Measurements from ENCODE around the gene UBN1. TPM values are rescaled to one million over a fixed set of nuclear protein-coding genes. Genes with fewer than 3 reads are reported as not detected.

The UBN1 gene
- total and polyA plus RNA-seq, 3 donors from 2014 or later: 88.1 to 115 (median 98.2) TPM

- WGBS, 2 donors: 79% methylated on average over 16 of the region's 16 CpGs
- Histone ChIP-seq H3K4me3 (no peak overlapping the region), H3K4me1 (no peaks in the 10 kb centered on the region), H3K27ac (no peak overlapping the region), H3K27me3 (no peaks in the 10 kb centered on the region), H3K36me3 (ENCODE audit: low read depth, missing control alignments) (no peaks in the 10 kb centered on the region), H3K9me3 (no peaks in the 10 kb centered on the region)
- intact Hi-C loops (cut with DNase I; ENCODE audit: low total_unique reads): no loop called here
- TF ChIP-seq POLR2A (IDR thresholded peaks at IDR 0.05) (no peak), CTCF (IDR thresholded peaks at IDR 0.05) (no peak)
- no peak for DNase-seq
Measured at GRCh38 chr16:4904108-4904941, 57.0 kb downstream of the UBN1 start.

GRCh38 chr16:4904942-4905615 is 57.8 kb downstream of the UBN1 start:
- Histone ChIP-seq H3K36me3 (ENCODE audit: low read depth, missing control alignments) (no peaks in the 10 kb centered on the region), H3K4me1 (no peaks in the 10 kb centered on the region), H3K27ac (no peak overlapping the region), H3K4me3 (no peak overlapping the region), H3K9me3 (no peaks in the 10 kb centered on the region), H3K27me3 (no peaks in the 10 kb centered on the region)
- WGBS, 2 donors: 85 to 89% methylated on average over 14 of the region's 14 CpGs
- intact Hi-C loops (cut with DNase I; ENCODE audit: low total_unique reads): no loop called here
- TF ChIP-seq POLR2A (IDR thresholded peaks at IDR 0.05) (no peak), CTCF (IDR thresholded peaks at IDR 0.05) (no peak)
- no peak for DNase-seq

- H3K36me3 ChIP-seq (ENCODE audit: low read depth, missing control alignments): no peaks in the 10 kb centered on the region
- no peak overlapping the region for H3K27ac ChIP-seq
- TF ChIP-seq CTCF (IDR thresholded peaks at IDR 0.05) (no peak), POLR2A (IDR thresholded peaks at IDR 0.05) (no peak)
- H3K27me3 ChIP-seq: no peaks in the 10 kb centered on the region
- H3K4me3 ChIP-seq: no peak overlapping the region
- H3K9me3 ChIP-seq: no peaks in the 10 kb centered on the region
- DNase-seq: no peak
- intact Hi-C loops (cut with DNase I; ENCODE audit: low total_unique reads): no loop called here
- 85 to 98% methylated on average over 3 to 5 of the region's 5 CpGs for WGBS, 2 donors
- H3K4me1 ChIP-seq: no peaks in the 10 kb centered on the region
Measured at GRCh38 chr16:4908854-4909401, 61.6 kb downstream of the UBN1 start.

- Histone ChIP-seq H3K36me3 (ENCODE audit: low read depth, missing control alignments) (no peaks in the 10 kb centered on the region), H3K4me1 (no peaks in the 10 kb centered on the region), H3K9me3 (no peaks in the 10 kb centered on the region), H3K27ac (no peak overlapping the region), H3K4me3 (no peak overlapping the region), H3K27me3 (no peaks in the 10 kb centered on the region)
- intact Hi-C loops (cut with DNase I; ENCODE audit: low total_unique reads): no loop called here
- 89 to 90% methylated on average over 7 of the region's 7 CpGs for WGBS, 2 donors
- TF ChIP-seq POLR2A (IDR thresholded peaks at IDR 0.05) (no peak), CTCF (IDR thresholded peaks at IDR 0.05) (no peak)
- DNase-seq: no peak
Measured at GRCh38 chr16:4909825-4910224, 62.5 kb downstream of the UBN1 start.

Measured in testis (tissue), 3 donors.